Retinal pigment epithelial cell (primary cell): Measurements from ENCODE around the gene KRTAP10-4.

Source experiments
- DNase-seq: peaks from one replicate; pipeline ENCODE4 v3.0.0-alpha.2; 2010; ENCODE audit warnings: low read depth
- H3K4me3 ChIP-seq: 2 replicates; pipeline ENCODE4 v1.5.1; 2011; ENCODE audit warnings: mild to moderate bottlenecking, low read length, control low read depth, moderate library complexity
- CTCF ChIP-seq: conservative IDR thresholded peaks from 2 replicates; pipeline ENCODE4 v1.5.1; 2011; ENCODE audit warnings: low read depth, low read length, control low read depth, inconsistent platforms

KRTAP10-4 gene

GRCh38 chr21:44564099-44564498 is 9.4 kb upstream of the KRTAP10-4 start:
- TF ChIP-seq CTCF: no peak
- no peak for DNase-seq
- H3K4me3 ChIP-seq: no peak overlapping the region

- no peak for TF ChIP-seq CTCF
- no peak for DNase-seq
- H3K4me3 ChIP-seq: no peak overlapping the region
These were observed 8.5 kb upstream of the KRTAP10-4 start for GRCh38 chr21:44564886-44565598.

GRCh38 chr21:44566403-44566802 is 7.1 kb upstream of the KRTAP10-4 start:
- TF ChIP-seq CTCF: no peak
- no peak overlapping the region for H3K4me3 ChIP-seq
- DNase-seq: no peak

GRCh38 chr21:44567481-44568171 is 5.9 kb upstream of the KRTAP10-4 start:
- TF ChIP-seq CTCF: no peak
- no peak for DNase-seq

GRCh38 chr21:44568261-44568660 is 5.3 kb upstream of the KRTAP10-4 start:
- DNase-seq: no peak
- TF ChIP-seq CTCF: no peak
- no peak overlapping the region for H3K4me3 ChIP-seq

More at GRCh38 chr21:44567481-44568171, 5.9 kb upstream of the KRTAP10-4 start:
- no peak overlapping the region for H3K4me3 ChIP-seq

GRCh38 chr21:44568667-44569556 is 4.6 kb upstream of the KRTAP10-4 start:
- TF ChIP-seq CTCF: no peak
- H3K4me3 ChIP-seq: no peak overlapping the region
- no peak for DNase-seq
